Measurements from ENCODE around the gene CXCL14. TPM values are rescaled to one million over a fixed set of nuclear protein-coding genes. Genes with fewer than 3 reads are reported as not detected.

The CXCL14 gene, protein sequence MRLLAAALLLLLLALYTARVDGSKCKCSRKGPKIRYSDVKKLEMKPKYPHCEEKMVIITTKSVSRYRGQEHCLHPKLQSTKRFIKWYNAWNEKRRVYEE
- not detected in 2 replicates for total RNA-seq
- long read RNA-seq: 0 reads

DNA sequence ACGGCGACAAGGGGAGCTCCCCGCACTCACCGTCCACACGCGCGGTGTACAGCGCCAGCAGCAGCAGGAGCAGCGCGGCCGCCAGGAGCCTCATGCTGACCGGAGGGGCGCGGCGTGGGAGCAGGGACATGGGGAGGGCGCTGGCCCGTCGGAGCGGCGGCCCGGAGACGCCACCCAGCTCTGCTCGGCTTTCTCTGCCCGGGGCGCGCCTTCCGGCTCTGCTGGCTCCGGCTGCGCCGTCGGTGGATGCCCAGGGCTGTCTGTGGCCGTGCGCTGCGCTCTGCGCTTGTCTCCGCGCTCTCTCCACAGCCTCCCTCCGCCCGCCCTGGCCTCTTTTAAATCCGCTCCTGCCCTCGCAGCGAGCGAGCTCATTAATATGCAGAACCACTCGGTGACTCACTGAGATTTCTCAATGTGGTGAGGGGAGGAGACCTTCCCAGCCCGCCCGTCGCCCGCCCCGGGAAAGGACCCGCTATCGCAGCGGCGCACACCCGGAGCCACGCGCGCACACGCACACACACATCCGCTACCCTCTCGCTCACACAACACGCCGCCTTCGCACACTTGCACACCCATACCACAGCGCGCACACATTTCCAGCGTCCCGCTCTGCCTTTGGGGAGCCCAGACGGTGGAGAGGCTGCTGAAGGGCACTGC, at the start of gene CXCL14:
Gene CXCL14, minus strand, starts transcription at position 307 of the 657 bp plus-strand sequence. Its CDS starts 213 bp downstream, at position 94.
- H3K9me3 Mint-ChIP-seq: no peaks in the 10 kb centered on the region
- TF ChIP-seq, protein P1, sequence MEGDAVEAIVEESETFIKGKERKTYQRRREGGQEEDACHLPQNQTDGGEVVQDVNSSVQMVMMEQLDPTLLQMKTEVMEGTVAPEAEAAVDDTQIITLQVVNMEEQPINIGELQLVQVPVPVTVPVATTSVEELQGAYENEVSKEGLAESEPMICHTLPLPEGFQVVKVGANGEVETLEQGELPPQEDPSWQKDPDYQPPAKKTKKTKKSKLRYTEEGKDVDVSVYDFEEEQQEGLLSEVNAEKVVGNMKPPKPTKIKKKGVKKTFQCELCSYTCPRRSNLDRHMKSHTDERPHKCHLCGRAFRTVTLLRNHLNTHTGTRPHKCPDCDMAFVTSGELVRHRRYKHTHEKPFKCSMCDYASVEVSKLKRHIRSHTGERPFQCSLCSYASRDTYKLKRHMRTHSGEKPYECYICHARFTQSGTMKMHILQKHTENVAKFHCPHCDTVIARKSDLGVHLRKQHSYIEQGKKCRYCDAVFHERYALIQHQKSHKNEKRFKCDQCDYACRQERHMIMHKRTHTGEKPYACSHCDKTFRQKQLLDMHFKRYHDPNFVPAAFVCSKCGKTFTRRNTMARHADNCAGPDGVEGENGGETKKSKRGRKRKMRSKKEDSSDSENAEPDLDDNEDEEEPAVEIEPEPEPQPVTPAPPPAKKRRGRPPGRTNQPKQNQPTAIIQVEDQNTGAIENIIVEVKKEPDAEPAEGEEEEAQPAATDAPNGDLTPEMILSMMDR (conservative IDR thresholded peaks at IDR 0.05): no peak
- peaks cover 89% of the 10 kb centered on the region for H3K27me3 Mint-ChIP-seq (ENCODE audit: low read depth)
- no peak within 1 kb of the TSS for H3K27ac Mint-ChIP-seq (ENCODE audit: unreplicated experiment)
- DNase-seq (ENCODE audit: low read depth, low spot score): peak; percentile 42
- no peaks in the 10 kb centered on the region for H3K36me3 Mint-ChIP-seq (ENCODE audit: low read depth)
- H3K4me1 Mint-ChIP-seq: peaks cover 9% of the 10 kb centered on the region
- H3K4me3 Mint-ChIP-seq: peak within 1 kb of the TSS; percentile 75

DNA sequence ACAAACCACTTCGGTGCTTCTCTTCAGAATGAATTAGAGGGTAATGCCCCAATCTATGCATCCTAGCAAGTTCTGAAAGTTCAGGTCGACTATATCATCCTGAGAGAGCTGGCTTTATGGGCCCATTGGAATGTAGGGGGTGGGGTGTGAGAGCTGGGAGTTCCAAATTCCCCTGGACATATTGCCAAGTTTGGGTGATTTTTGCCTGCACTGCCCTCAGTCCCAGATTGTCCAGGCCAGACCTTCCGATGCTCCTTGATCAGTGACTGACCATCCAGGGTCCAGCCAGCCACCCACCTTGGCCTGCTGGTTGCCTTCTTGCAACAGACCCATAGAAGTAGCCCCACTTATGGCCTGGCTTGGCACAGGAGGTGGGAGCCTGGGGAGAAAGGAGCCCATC, 47.8 kb upstream of the CXCL14 start:
- Mint-ChIP-seq H3K27me3 (ENCODE audit: low read depth) (peaks cover 7% of the 10 kb centered on the region), H3K4me1 (peaks cover 4% of the 10 kb centered on the region), H3K4me3 (no peak overlapping the region), H3K36me3 (ENCODE audit: low read depth) (no peaks in the 10 kb centered on the region), H3K27ac (ENCODE audit: unreplicated experiment) (no peak overlapping the region), H3K9me3 (peaks cover 5% of the 10 kb centered on the region)
- TF ChIP-seq, protein P1 (conservative IDR thresholded peaks at IDR 0.05): no peak
- no peak for DNase-seq (ENCODE audit: low read depth, low spot score)

DNA sequence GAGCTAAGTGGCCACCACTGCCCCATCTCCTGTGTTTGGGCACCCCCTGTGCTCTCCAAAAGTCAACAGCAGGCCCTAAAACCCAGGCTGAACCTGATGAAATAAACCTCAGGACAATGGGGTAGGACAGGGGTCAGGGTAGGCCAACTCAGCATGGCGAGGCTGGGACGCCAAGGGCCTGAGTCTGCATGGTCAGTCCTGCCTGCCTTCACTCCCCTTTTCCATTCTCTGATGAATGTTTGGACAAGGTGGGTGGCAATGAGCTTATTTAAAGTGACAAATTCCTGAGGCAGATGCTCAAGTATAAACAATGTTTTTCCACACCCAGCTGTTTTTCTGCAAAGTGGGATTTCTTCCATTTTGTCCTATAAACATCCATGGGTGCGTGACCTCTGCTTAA, 47.2 kb upstream of the CXCL14 start:
- TF ChIP-seq, protein P1 (conservative IDR thresholded peaks at IDR 0.05): no peak
- no peak for DNase-seq (ENCODE audit: low read depth, low spot score)
- peaks cover 2% of the 10 kb centered on the region for H3K4me1 Mint-ChIP-seq
- H3K27me3 Mint-ChIP-seq (ENCODE audit: low read depth): peaks cover 7% of the 10 kb centered on the region
- H3K4me3 Mint-ChIP-seq: no peak overlapping the region
- H3K36me3 Mint-ChIP-seq (ENCODE audit: low read depth): no peaks in the 10 kb centered on the region
- peaks cover 5% of the 10 kb centered on the region for H3K9me3 Mint-ChIP-seq
- H3K27ac Mint-ChIP-seq (ENCODE audit: unreplicated experiment): no peak overlapping the region

DNA sequence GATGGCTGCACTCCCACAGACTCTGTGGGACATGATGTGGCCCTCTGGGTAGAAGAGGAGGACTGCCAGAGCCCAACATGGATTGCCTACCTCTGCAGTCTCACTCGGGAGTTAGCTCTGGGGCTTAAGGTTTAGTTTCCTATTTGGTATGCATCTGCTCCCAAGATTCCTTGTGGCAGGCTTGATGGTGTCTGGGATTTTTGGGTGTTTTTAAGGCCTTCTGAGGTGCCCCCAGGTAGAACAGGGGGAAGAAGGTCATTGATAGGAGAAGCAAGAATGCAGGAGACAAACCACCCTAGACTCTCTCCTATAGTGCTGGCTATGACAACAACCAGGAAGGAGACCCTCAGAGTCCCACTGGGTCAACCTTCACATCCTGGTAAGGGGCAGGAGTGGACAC, 46.7 kb upstream of the CXCL14 start:
- DNase-seq (ENCODE audit: low read depth, low spot score): no peak
- H3K4me3 Mint-ChIP-seq: no peak overlapping the region
- TF ChIP-seq, protein P1 (conservative IDR thresholded peaks at IDR 0.05): no peak
- H3K36me3 Mint-ChIP-seq (ENCODE audit: low read depth): no peaks in the 10 kb centered on the region
- H3K9me3 Mint-ChIP-seq: peaks cover 5% of the 10 kb centered on the region
- H3K27ac Mint-ChIP-seq (ENCODE audit: unreplicated experiment): no peak overlapping the region
- no peaks in the 10 kb centered on the region for H3K4me1 Mint-ChIP-seq
- H3K27me3 Mint-ChIP-seq (ENCODE audit: low read depth): peaks cover 7% of the 10 kb centered on the region

DNA sequence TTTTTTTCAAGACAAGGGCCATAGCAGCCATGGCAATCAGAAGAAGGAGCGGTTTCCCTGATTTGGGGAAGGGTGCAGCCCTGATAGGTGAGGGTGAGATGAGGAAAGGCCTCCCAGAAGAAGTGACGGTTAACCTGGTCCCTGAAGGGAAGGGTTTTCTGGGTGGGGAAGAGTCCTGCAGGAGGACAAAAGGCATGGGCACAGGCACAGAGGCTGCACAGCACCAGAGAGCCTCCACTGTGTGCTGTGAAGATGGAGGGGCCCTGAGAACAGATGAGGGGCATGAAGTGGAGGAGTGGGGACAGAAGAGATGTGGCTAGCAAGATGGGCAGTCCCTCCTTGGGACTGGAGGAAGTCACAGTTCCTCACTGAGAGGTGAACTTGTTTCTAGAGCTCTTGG, 46.3 kb upstream of the CXCL14 start:
- DNase-seq (ENCODE audit: low read depth, low spot score): no peak
- no peaks in the 10 kb centered on the region for H3K4me1 Mint-ChIP-seq
- no peak overlapping the region for H3K4me3 Mint-ChIP-seq

More for the DNA sequence above, 46.3 kb upstream of the CXCL14 start:
- H3K9me3 Mint-ChIP-seq: peaks cover 5% of the 10 kb centered on the region
- peaks cover 7% of the 10 kb centered on the region for H3K27me3 Mint-ChIP-seq (ENCODE audit: low read depth)
- no peaks in the 10 kb centered on the region for H3K36me3 Mint-ChIP-seq (ENCODE audit: low read depth)
- TF ChIP-seq, protein P1 (conservative IDR thresholded peaks at IDR 0.05): no peak
- no peak overlapping the region for H3K27ac Mint-ChIP-seq (ENCODE audit: unreplicated experiment)
